Upper lobe of right lung (tissue), 1 donor: ENCODE results near the gene NMD3. TPM values are rescaled to one million over a fixed set of nuclear protein-coding genes. Genes with fewer than 3 reads are reported as not detected.

Experiments
- ATAC-seq: fragments of 200-7000 bp; cut with Tn5 transposase; one replicate; pipeline ENCODE4 v1.9.1; 2020; ENCODE audit warnings: mild to moderate bottlenecking, moderate library complexity
- DNase-seq: peaks from one replicate; pipeline ENCODE4 v3.0.0-alpha.2; 2020
- H3K27ac ChIP-seq: fragments of 200-600 bp; one replicate; pipeline ENCODE4 v1.8.0; 2022
- H3K27me3 ChIP-seq: fragments of 200-600 bp; one replicate; pipeline ENCODE4 v1.8.0; 2022; ENCODE audit warnings: mild to moderate bottlenecking
- H3K36me3 ChIP-seq: fragments of 200-600 bp; one replicate; pipeline ENCODE4 v1.8.0; 2022
- H3K4me1 ChIP-seq: fragments of 200-600 bp; one replicate; pipeline ENCODE4 v1.8.0; 2022
- H3K4me3 ChIP-seq: fragments of 200-600 bp; one replicate; pipeline ENCODE4 v1.8.0; 2022; ENCODE audit warnings: mild to moderate bottlenecking
- H3K9me3 ChIP-seq: fragments of 200-600 bp; one replicate; pipeline ENCODE4 v1.8.0; 2022
- CTCF ChIP-seq: fragments of 200-600 bp; IDR thresholded peaks from one replicate; pipeline ENCODE4 v1.8.0; 2022; ENCODE audit warnings: antibody characterized with exemption
- intact Hi-C: fragments of 100-400 bp; cut with DNase I; formaldehyde crosslinking; loops from one replicate; pipeline ENCODE4 v1.11.0; 2022
- total RNA-seq: library from RNA; stranded (reverse); fragmentation: NEBNext Ultra II Directional; extraction: Animal tissue kit (Norgen Biotek cat#: 25700); gene quantifications from one replicate; pipeline ENCODE4 v1.2.1, GENCODE V29; 2021
- donor health status: DM: no; HTN: yes; CAD: no; lungs with severe emphysema.

The NMD3 gene
- total RNA-seq, 1 donor from 2014 or later, result 40.9 TPM

- H3K27ac ChIP-seq, result no peak overlapping the region
- no peak overlapping the region for H3K4me3 ChIP-seq
- intact Hi-C loops, result no loop called here
- ATAC-seq (no peak), DNase-seq (no peak)
- H3K4me1 ChIP-seq, result no peaks in the 10 kb centered on the region
- no peaks in the 10 kb centered on the region for H3K9me3 ChIP-seq
- TF ChIP-seq CTCF, result no peak
- H3K27me3 ChIP-seq, result no peaks in the 10 kb centered on the region
- no peaks in the 10 kb centered on the region for H3K36me3 ChIP-seq
Measured at GRCh38 chr3:161187046-161187445, 34.1 kb upstream of the NMD3 start.

GRCh38 chr3:161197855-161198850, 23.0 kb upstream of the NMD3 start:
- intact Hi-C loops, result no loop called here
- Histone ChIP-seq H3K27me3 (no peaks in the 10 kb centered on the region), H3K4me3 (no peak overlapping the region), H3K4me1 (no peaks in the 10 kb centered on the region), H3K27ac (no peak overlapping the region), H3K9me3 (no peaks in the 10 kb centered on the region), H3K36me3 (no peaks in the 10 kb centered on the region)
- no peak for TF ChIP-seq CTCF
- ATAC-seq (no peak), DNase-seq (no peak)

GRCh38 chr3:161199926-161200325, 21.2 kb upstream of the NMD3 start:
- DNase-seq (no peak), ATAC-seq (no peak)
- TF ChIP-seq CTCF, result no peak
- H3K4me3 ChIP-seq, result no peak overlapping the region
- H3K36me3 ChIP-seq, result no peaks in the 10 kb centered on the region
- H3K4me1 ChIP-seq, result no peaks in the 10 kb centered on the region
- H3K9me3 ChIP-seq, result no peaks in the 10 kb centered on the region
- no peak overlapping the region for H3K27ac ChIP-seq
- intact Hi-C loops, result no loop called here
- H3K27me3 ChIP-seq, result no peaks in the 10 kb centered on the region

GRCh38 chr3:161203485-161204098, 17.5 kb upstream of the NMD3 start:
- intact Hi-C loops, result no loop called here

GRCh38 chr3:161208931-161209330, 12.2 kb upstream of the NMD3 start:
- no peak overlapping the region for H3K27ac ChIP-seq
- H3K4me1 ChIP-seq, result no peaks in the 10 kb centered on the region
- no peaks in the 10 kb centered on the region for H3K27me3 ChIP-seq
- no peak for TF ChIP-seq CTCF
- DNase-seq, result no peak
- H3K4me3 ChIP-seq, result no peak overlapping the region
- no peaks in the 10 kb centered on the region for H3K9me3 ChIP-seq
- ATAC-seq, result no peak
- H3K36me3 ChIP-seq, result no peaks in the 10 kb centered on the region
- intact Hi-C loops, result no loop called here

More at GRCh38 chr3:161203485-161204098, 17.5 kb upstream of the NMD3 start:
- H3K4me1 ChIP-seq, result no peaks in the 10 kb centered on the region
- no peak overlapping the region for H3K4me3 ChIP-seq
- no peaks in the 10 kb centered on the region for H3K36me3 ChIP-seq
- TF ChIP-seq CTCF, result no peak
- no peaks in the 10 kb centered on the region for H3K27me3 ChIP-seq
- H3K9me3 ChIP-seq, result no peaks in the 10 kb centered on the region
- ATAC-seq, result no peak
- no peak overlapping the region for H3K27ac ChIP-seq
- DNase-seq, result no peak
